Activated CD4-positive, CD25-positive, alpha-beta regulatory T cell treated with anti-CD3 and anti-CD28 coated beads, Interleukin-2, amount 50 U/mL, for 72 hours (primary cell): ENCODE data around the gene DPEP3.
"Not testable (repeated sequence)": the region's sequence is repeated elsewhere in the genome, so short reads cannot be mapped to it uniquely, and the experiment has no call there.

Experiments
- DNase-seq: peaks from one replicate; pipeline ENCODE4 v3.0.0; 2021

Gene DPEP3

DNA sequence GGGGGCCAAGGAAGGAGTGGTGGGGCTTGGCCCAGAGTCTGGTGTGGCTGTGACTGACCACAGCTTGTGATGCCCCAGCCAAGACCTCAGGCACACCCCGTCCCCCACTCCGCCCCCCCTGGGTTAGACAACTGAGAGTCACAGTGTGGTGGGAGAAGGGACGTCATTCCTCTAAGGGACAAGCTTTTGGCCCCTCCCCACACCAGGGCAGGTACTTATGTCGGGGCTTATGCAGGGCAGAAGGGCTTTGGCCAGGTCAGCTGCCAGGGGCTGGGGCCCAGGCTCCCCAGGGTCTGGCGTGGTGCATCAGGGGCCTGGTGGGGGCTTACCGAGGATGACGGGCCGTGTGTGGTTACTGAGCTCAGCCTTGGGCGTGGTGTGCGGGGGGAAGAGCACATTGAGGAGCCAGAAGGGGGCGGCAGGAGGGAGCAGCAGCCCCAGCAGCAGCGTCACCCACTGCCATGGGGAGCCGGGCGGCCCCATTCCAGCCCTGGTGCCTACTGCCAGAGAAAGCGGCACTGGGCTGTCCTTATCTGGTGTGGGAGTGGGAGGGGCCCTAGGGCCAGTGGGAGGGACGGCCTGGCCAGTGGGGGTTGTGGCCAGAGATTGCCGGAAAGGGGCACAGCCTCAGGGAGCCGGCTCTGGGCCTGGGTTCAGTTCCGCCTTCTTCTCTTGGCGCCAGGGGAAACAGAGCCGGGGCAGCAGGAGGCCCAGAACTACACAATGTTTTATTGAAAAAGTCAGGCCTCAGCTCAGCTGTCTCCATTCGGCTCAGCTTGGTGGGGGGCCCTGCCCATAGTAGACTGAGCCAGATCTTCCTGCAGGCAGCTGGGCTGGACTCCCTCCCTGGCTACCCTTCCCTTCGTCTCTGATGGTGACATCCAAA lies 36.4 kb downstream of the DPEP3 start, which contains the start of gene LCAT:
Gene LCAT, minus strand, starts transcription at position 502 of the 886 bp plus-strand sequence. Its CDS starts 19 bp downstream, at position 483.
- no peak for DNase-seq

DNA sequence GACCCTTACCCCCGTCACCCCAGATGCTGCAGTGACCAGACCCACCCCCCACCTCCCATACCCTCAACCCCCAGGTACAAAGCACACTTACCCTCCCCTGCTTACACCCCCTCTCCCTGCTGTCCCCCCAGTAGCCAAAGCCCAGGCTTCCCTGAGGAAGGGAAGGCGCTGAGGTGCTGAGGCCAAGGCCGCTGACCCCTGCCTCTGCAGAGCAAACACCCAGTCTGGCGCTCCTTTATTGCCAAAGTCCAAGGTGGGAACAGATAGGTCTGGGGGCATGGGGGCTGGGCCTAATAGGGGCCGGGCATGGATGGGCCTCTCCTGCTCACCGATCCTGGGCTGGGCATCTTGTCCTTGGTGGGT lies 37.1 kb downstream of the DPEP3 start:
- DNase-seq = no peak

DNA sequence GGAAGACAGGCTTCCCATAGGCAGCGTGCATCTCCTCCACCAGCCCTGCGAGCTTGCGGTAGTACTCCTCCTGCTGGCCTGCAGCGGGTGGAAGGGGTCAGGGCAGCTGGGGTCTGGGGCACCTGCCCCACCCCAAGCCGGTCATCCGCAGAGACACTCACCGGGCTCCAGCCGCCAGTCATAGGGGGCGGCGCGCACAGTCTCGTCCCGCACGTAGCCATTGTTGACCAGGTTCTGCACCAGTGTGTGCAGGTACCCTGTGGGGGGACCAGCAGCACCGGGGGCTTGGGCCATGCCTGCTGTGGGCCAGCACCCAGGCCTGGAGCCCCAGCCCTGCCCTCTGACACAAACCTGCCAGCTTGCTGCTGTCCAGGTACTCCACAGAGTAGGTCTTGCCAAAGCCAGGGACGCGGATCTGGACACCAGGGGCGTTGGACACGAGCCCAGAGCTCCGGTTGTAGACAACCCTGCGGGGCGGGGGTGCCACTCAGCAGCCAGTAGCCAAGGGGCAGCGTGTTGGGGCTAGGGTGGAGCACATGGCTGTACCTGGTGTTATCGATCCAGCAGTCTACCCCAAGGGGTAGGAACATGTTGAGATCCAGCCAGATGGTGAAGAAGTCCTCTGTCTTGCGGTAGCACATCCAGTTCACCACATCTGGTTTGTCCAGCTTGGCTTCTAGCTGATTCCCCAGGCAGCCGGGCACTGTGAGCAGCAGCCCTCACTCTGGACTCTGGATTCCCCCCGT lies 37.6 kb downstream of the DPEP3 start:
- DNase-seq = no peak

DNA sequence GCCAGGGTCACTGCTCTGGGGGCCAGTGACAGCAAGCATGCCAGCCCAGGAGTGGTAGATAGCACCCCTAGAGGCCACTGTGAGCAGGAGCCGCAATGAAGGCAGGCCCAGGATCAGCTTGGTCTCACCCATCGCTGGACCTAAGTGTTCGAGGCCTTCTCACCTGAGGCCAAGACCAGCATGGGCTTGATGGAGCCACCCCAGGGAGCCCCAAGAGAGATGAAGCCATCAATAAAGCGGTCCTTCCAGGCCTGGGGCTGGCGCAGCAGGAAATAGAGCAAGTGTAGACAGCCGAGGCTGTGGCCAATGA lies 38.1 kb downstream of the DPEP3 start:
- no peak for DNase-seq

DNA sequence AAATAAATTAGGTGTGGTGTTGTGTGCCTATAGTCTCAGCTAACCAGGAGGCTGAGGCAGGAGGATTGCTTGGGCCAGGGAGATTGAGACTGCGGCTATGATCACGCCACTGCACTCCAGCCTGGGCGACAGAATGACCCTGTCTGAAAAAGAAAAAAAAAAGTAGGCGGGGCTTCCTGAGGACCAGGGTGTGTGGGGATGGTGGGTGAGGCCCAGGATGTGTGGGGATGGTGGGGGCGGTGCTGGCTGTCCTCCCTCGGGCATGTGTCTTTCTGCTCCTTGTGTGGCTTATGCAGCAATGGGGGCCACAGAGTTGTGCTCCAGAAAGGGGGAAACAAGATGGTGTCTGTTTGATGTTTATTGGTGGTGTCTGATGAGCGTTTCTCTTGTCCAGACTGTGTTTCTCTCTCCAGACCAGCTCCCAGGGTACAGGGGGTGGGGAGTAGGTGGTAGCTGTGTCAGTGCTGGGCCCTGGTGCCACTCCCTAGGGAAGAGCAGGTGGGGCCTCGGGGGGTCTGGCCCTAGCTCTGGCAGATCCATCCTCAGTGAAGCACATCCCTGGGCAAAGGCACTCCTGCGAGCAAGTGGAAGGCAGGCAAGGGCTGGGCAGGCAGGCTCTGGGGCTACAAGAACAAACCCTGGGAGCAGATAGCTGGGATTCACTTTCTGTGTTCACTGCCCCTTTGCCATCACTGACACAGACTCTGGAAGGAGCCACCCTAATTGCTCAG lies 38.7 kb downstream of the DPEP3 start:
- no peak for DNase-seq

DNA sequence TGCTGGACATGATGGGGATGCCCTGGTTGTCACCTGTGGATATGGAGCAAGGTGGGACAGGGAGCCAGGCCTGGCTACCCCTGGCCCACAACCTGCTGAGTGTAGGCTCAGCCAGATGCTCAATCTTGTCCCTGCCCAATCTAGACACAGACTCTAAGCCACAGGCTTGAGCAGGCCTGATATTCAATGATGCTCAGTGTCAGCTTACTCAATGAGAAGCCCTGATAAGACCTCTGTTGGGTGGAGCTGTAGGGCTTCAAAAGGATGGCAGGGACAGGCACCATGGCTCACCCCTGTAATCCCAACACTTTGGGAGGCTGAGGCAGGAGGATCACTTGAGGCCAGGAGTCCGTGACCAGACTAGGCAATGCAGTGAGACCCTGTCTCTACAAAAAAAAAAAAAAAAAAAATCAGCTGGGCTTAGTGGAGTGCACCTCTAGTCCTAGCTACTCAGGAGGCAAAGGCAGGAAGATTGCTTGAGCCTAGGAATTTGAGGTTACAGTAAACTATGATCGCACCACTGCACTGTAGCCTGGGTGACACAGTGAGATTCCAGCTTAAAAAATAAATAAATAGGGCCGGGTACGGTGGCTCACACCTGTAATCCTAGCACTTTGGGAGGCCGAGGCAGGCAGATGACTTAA lies 39.7 kb downstream of the DPEP3 start:
- no peak for DNase-seq

DNA sequence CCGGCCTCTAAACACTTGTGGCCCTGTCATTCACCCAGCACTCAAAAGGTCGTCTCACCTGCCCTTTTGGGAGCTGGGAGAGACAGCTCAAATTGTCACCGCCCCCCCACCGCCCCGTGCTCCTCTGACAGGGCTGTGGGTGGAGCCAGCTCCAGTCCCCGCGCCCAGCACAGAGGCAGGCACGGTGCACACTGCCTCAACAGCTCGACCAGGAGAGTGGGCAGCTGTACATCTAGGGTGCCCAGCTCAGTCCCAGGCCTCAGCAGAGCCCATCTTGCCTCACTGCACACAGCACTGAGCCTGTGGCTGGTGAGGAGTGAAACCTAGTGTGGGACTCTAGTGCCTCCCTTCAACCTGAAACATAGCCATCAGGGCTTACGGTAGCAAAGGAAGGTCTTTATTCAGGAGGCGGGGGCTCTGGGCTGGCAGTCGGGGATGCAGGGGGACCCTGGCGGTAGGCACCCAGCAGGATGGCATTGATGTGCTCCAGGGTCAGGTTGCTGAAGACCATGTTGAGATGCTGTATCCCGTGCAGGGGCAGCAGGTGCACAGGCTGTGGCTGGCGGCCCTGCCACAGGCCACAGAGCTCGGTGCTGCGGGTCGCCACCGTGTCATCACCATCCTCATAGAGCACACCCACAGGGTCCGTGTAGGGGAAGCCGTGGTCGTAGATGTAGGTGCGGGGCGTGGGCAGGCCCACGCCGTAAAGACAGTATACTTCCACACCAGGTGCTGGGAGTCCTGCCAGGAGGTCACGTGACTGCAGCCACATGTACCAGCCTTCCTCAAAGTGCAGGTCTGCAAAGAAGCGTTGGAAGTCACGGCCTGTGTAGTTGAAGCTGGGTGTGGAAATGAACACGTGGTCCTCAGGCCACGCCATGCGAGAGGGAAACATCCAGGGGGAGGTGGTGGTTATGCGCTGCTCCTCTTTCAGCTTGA lies 40.5 kb downstream of the DPEP3 start:
- no peak for DNase-seq

DNA sequence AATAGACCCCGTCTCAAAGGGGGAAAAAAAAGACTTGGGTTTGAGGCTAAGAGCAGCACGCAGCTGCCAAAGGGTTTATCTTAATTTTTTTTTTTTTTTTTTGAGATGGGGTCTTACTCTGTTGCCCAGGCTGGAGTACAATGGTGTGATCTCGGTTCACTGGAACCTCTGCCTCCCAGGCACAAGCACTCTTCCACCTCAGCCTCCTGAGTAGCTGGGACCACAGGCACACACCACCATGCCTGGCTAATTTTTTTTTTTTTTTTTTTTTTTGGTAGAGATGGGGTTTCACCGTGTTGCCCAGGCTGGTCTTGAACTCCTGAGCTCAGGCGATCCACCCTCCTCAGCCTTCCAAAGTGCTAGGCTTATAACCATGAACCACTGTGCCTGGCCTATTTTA lies 42.6 kb downstream of the DPEP3 start:
- not testable (repeated sequence) for DNase-seq

DNA sequence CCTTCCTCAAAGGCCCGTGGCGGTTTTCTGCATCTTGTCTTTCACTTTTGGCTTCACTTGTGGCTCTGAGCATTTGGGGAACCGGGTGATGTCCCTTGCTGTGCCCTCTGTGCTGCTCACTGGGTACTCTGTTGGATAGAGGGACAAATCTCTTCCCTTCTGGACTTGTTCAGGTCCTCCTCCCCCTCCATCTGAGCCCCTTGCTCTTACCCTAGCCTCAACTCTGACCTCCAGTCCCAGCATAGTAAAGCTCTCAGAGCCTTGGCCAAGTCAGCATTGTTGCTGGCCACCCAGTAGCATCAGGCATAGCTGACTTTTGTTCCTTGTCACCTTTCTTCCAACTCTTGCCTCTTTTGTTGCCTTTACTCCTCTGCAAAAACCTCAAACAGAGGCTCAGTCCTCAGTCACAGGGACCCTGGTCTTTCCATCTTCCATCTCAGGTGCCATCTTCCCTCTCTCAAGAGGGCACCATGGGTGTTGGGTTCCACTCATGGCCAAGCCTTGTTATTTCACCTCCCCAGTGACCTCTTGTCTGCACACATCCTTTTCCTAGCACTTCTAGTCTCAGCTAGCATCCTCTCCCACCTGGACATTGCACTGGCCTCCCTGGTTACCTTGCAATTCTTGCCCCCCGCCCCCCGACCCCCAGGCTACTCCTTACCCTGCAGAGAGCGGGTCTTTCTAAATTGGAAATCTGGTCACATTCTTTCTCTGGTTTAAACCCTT lies 43.3 kb downstream of the DPEP3 start:
- DNase-seq = no peak

DNA sequence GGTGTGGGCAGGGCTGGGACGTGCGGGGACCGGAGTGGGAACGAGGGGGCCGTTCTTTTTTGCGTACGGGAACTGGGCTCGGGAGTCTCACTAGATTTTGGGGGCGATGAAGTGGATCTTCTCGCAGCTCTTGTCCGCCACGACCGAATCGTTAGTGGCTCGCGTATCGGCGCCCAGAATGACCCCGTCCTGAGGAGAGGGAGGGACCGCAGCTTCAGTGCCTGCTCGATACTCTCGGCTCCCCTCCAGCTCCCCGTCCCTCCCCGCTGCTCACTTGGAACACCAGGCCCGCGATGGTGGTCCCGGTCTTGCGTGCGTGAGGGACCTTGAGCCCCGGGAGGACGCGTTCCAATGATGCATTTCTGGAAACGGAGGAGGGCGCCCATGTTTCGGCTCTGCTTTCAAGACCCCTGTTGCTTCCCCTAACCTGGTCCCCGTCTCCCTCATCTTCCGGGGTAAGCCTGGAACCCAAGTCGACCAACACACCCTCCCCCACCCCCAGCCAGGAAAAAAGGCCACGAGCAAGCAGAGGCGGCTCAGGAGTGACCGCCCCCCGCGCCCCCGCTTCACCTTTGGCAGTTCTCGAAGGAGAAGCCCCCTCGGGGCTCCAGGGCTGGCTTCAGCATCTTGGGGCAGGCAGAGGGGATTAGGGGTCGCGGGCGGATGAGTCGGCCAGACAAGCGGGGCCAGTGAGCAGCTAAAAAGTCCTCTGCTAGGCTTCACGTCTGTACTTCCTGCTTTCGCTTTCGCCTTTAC lies 44.0 kb downstream of the DPEP3 start, which contains the start of gene PSMB10:
Gene PSMB10, minus strand, starts transcription at position 727 of the 756 bp plus-strand sequence. Its CDS starts 101 bp downstream, at position 626.
- peak; percentile 73 for DNase-seq

DNA sequence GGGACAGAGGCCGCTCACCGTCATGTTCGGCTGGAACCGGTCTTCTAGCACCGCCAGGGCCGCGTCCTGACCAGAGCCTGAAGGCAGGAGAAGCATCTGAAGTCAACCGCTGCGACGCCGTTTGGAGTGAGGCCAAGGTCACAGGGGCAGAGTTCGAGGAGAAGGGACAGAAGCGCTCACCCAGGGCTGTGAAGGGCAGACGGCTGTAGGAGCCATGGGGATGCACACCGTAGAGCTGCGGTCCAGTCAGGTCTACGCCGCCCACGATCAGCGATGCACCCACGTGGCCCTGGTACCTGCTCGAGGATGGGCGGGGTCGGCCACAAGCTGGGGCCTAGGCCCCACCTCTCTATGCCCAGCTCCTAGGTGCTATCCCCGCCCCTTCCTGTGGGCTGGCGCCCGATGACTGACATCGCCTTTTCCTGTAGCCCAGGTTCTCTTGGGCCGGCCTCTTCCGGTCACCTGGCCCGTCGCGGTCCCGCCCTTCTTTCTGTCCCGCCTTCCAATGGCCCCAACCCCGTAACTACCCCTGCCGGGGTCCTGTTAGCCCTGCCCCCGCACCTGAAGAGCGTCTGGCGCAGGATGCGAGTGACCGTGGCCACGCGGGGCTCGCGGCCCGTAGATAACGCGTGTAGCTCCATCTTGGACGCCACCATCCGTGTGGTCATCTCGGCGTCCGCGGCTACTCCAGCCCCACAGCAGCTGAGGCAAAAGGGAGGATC lies 44.7 kb downstream of the DPEP3 start:
- DNase-seq = peak; percentile 92

DNA sequence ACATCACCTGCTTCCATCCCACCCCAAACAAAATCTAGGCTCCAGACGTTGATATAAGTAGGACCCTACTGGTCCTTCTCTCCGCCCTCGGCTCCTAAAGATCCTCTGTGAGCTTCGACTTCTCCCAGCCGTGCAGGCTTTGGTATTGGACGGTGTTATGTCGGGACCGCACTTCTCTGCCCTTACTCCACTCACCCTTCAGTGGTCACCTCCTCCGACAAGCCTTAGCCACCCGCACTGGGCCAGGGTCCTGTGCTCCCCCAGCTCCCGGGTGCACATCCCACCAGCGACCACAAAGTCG lies 45.2 kb downstream of the DPEP3 start:
- no peak for DNase-seq

DNA sequence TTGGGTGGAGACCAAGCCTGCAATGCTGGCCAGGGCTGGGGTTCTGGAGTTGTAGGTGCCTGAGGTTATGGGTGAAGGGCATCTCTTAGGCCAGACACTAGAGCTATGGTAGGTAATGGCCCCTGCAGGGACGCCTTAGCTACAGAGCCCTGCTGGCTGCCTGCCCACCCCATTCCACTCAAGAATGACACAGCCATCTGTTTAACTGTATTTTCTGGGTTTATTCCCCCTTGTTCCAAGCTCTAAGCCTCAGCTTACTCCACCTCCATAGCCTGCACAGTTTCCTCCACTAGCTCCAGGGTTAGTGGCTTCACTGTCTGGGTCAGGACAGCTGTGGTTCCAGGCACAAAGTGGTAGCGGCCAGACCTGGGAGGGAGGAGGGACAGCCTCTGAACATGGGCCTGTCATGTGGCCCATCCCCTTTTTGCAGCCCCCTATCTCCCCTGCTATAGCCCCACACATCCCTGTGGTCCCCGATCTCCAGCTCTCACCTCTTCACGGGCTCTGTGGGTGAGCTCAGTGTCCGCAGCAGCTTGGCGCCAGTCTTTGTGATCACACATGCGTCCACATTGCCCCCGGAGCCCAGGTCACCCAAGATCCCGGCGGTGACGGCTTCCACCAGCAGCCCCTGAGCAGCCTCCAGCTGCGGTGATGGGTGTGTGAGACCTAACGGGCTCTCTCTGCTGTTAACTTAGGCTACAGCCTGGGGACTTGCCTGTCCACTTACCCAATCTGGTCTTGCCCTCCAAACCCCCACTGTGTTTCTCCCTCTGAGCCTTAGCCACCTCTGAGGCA lies 45.8 kb downstream of the DPEP3 start:
- DNase-seq = no peak

DNA sequence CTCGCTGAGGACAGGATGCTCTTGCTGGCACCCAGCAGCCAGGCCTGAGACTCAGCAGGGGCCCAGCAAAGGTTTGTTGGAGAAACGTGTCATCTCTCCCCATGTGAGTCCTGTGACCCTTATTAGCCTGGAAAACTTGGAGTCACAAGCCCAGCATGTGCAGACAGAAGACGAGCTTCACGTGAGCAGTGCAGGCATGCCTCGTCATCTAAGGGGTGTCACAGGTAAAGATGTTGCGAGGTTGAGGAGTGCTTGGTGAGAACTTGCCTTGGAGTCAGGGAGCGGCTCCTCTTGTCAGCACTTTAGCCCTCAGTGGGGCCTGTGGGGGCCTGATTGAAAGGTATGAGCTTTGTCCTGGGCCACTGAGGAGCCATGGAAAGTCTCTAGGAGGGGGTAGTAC lies 46.5 kb downstream of the DPEP3 start:
- DNase-seq = no peak

DNA sequence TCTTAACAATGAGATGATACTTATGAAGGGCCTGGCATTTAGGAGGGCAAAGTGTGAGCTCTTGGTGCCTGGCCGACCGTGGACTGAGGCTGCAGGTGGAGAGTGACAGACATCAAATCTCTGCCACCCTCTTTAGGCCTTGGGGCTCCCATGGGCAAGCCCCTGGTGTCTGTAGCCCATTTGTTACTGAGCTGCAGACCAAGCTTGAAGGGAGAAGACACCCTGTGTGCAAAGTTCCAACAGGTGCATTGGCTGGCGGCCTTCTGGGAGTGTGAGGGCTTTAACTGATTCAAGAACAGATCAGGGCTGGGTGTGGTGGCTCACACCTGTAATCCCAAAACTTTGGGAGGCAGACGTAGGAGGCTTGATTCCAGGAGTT lies 47.8 kb downstream of the DPEP3 start:
- DNase-seq = no peak

DNA sequence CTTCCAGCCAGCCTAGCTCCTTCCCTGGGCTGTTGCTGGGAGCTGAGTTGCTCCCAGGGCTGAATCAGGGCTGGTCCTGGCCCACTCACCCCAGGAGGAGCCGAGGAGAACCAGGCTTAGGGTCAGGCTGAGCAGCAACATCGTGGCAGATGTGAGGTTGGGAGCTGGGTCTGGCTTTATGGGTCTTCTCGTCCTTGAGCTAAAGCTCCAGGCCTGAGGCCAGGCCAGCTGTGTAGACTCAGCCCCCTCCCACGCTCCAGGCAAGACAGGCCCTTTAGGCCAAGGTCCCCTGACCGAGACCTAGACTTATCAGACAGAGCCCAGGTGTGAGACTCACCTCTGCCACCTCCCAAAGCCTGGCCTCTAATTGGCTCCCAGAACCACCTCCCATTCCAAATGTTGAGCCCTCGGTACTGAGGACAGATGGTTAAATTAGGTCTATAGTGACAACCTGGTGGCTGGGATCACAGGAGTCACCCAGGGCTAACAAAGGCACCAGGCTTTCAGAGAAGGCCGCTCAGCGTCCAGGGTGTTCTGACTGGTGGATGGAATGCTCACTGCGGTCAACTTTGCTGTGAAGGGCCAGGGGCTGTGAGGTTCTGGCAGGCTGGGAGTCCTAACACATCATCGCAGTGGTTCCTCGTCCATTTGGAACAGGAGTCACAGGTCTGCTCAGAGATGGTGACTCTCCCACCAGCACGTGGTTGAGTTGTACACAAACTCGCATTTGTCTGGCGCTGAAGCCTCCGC lies 48.4 kb downstream of the DPEP3 start, which contains the start of gene CTRL:
Gene CTRL, minus strand, starts transcription at position 151 of the 750 bp plus-strand sequence. Its CDS starts 10 bp downstream, at position 141.
- DNase-seq = no peak

DNA sequence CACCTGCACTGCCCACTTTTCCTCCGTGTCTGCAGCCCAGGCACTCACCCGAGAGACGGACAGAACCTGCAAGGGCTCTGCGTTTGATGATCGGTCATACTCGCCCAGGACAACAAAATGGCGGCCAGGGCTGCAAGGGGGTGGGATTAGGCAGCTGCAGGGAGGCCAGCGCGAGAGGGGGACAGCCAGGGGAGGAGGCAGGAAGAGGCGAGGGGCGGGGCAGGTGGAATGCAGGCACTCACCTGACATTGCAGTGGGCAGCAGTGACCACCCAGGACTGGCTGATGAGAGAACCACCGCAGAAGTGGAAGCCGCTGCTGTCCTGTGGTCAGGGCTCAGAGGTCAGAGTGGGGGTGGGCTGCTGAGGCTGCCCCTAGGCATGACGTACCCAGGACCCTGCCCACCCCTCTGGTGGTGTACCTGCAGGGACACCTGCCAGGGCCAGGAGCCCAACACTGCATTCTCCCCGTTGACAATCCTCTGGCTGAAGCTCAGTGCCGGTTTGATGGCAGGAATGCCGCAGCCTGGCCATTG lies 49.6 kb downstream of the DPEP3 start:
- DNase-seq = no peak

DNA sequence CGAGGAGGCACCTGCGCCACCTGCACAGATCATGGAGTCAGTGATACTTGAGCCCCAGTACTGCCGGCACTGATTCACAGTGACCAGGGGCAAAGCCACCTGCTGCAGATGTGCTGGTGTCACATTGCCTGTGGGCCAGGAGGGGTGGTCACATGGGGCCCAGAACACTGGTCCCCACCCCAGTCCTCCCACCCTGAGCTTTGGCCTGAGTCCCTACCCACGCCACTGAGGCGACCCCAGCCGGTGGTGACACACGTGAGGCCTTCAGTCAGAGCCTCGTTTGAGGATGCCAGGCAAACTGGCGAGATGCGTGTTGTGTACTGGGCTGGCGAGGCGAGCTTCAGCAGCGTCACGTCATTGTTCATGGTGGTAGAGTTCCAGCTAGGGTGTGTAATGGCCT lies 50.1 kb downstream of the DPEP3 start:
- no peak for DNase-seq
